ENCODE data around the gene ANKRD63. TPM values are rescaled to one million over a fixed set of nuclear protein-coding genes. Genes with fewer than 3 reads are reported as not detected.

ANKRD63 gene
- total and polyA plus RNA-seq, 10 of the 15 experiments (the other 5 are each of a cell fraction or from before 2014, with no cell fraction given): not detected

- no peak for FAIRE-seq
- TF ChIP-seq YY1 (IDR thresholded peaks at IDR 0.05; ENCODE audit: low read depth, low read length): 0 out of 2 replicates have a peak, but pooled peaks have one; percentile 34
- TF ChIP-seq RFX5 (IDR thresholded peaks at IDR 0.05; ENCODE audit: low read depth, low read length): no peak
- TF ChIP-seq ETV6 (conservative IDR thresholded peaks at IDR 0.05 in 1 of 2, IDR thresholded peaks at IDR 0.05 in 1 of 2; ENCODE audit: borderline replicate concordance in 1 of 2, low read depth in 1 of 2): peak in 1 of 2 experiments; percentile 16; a peak in 1 of 4 replicates
- TF ChIP-seq CTCF (IDR thresholded peaks at IDR 0.05 in 2 of 3, conservative IDR thresholded peaks at IDR 0.05 in 1 of 3; ENCODE audit: control insufficient read depth in 2 of 3, extremely low read depth in 1 of 3, insufficient read depth in 1 of 3, low read depth in 3 of 3, low read length in 3 of 3): peak; percentile 68 to 79 (median 70)
- peak; percentile 70 for TF ChIP-seq RUNX3 (IDR thresholded peaks at IDR 0.05; ENCODE audit: low read length)
- no peak for TF ChIP-seq BCLAF1 (IDR thresholded peaks at IDR 0.05)
- TF ChIP-seq IKZF1 (conservative IDR thresholded peaks at IDR 0.05): peak; percentile 24; the same call in 1 of the 2 replicates
- TF ChIP-seq BMI1 (IDR thresholded peaks at IDR 0.05; ENCODE audit: borderline replicate concordance): no peak
- peak; percentile 63; the same call in 1 of the 3 replicates for TF ChIP-seq POU2F2 (IDR thresholded peaks at IDR 0.05; ENCODE audit: borderline replicate concordance, low read depth, low read length)
- TF ChIP-seq SMC3 (IDR thresholded peaks at IDR 0.05; ENCODE audit: borderline replicate concordance, low read length): peak; percentile 70
- peak; percentile 90 for TF ChIP-seq RAD21 (IDR thresholded peaks at IDR 0.05; ENCODE audit: insufficient read depth, low read depth, low read length)
- BruUV-seq (replicated peaks): no TSS peak
- ChIA-PET CTCF (interaction anchor here (0.5 to 17.6 kb wide), 26 partner anchors 10 to 421 kb away, joined by 3 to 336 read pairs (median 4); partner anchors contain the start of genes ANKRD63, CCDC9B, INAFM2 and SRP14), SMC1A (ENCODE audit: uncharacterized antibody, unreplicated experiment) (interaction anchor here (0.5 to 10.0 kb wide), 9 partner anchors 10 to 1676 kb away, joined by 3 to 83 read pairs (median 3); no protein-coding TSS in a partner anchor), POLR2A (no interaction called here), RAD21 (ENCODE audit: unreplicated experiment) (interaction anchor here (1.3 to 6.8 kb wide), 4 partner anchors 27 to 265 kb away, joined by 4 to 87 read pairs (median 12); no protein-coding TSS in a partner anchor)
- Histone ChIP-seq H3K27ac (ENCODE audit: control insufficient read depth, insufficient read depth) (no peak overlapping the region), H3K36me3 (ENCODE audit: control insufficient read depth in 2 of 2, insufficient read depth in 2 of 2, low read length in 1 of 2) (no peaks in the 10 kb centered on the region), H3K4me2 (ENCODE audit: control insufficient read depth, insufficient read depth) (no peak overlapping the region), H3K27me3 (replicated peaks in 1 of 2; ENCODE audit: control insufficient read depth in 2 of 2, insufficient read depth in 2 of 2, low read length in 1 of 2) (peaks cover 0 to 3% of the 10 kb centered on the region in 2 experiments; a peak in 2 of 4 replicates), H3K9me3 (replicated peaks; ENCODE audit: control insufficient read depth, insufficient read depth, low read length) (no peaks in the 10 kb centered on the region), H3K9ac (ENCODE audit: control insufficient read depth, insufficient read depth, low read length) (no peak overlapping the region), H2AFZ (ENCODE audit: control insufficient read depth, low read depth, low read length) (no peak overlapping the region), H4K20me1 (ENCODE audit: control insufficient read depth, insufficient read depth) (no peaks in the 10 kb centered on the region), H3K4me3 (no peak overlapping the region), H3K4me1 (ENCODE audit: control insufficient read depth, insufficient read depth, low read length) (peaks cover 12% of the 10 kb centered on the region), H3K79me2 (ENCODE audit: control insufficient read depth, insufficient read depth, low read length) (no peaks in the 10 kb centered on the region)
- peak; percentile 17 for DNase-seq (ENCODE audit: low read depth, low spot score)
- 22% methylated on average over 4 of the region's 4 CpGs for WGBS (ENCODE audit: insufficient coverage, insufficient replicate concordance, low lambda C conversion rate, missing lambda C conversion rate)
- in situ Hi-C loops (cut with MboI) (loop anchor here (5.0 kb wide), 1 partner anchor 33 kb away; no protein-coding TSS in a partner anchor), intact Hi-C loops (cut with micrococcal nuclease; ENCODE audit: unreplicated experiment) (loop anchor here (1.0 kb wide), 1 partner anchor 31 kb away; no protein-coding TSS in a partner anchor)
- peak; percentile 58 for ATAC-seq
These were observed 27.4 kb upstream of the ANKRD63 start for GRCh38 chr15:40310001-40310959.

Data from GM12878 (cell line).